Epithelial cell of esophagus (primary cell): ENCODE data around the gene SLTM.
A peak's percentile ranks its signal among the peaks of the same experiment; 100 is the strongest.

Source experiments
- DNase-seq: peaks from one replicate; pipeline ENCODE4 v3.0.0; 2010; ENCODE audit warnings: low read depth
- H3K4me3 ChIP-seq: 2 replicates; pipeline ENCODE4 v1.5.1; 2011; ENCODE audit warnings: mild to moderate bottlenecking, low read length, control low read depth
- CTCF ChIP-seq: IDR thresholded peaks from 2 replicates; pipeline ENCODE4 v1.5.1; 2011; ENCODE audit warnings: low read depth, mild to moderate bottlenecking, low read length, control low read depth, inconsistent platforms; ENCODE audit not compliant: insufficient read depth; ENCODE audit errors: missing control alignments

SLTM gene

GRCh38 chr15:58933281-58934113 lies at the start of gene SLTM:
SLTM (minus strand) TSS chr15:58933679; CDS start chr15:58933565, 114 bp downstream.
- peak; percentile 96 for DNase-seq
- peak; percentile 32 for TF ChIP-seq CTCF
- peak within 1 kb of the TSS; percentile 51 for H3K4me3 ChIP-seq

- DNase-seq = no peak
- no peak overlapping the region for H3K4me3 ChIP-seq
- no peak for TF ChIP-seq CTCF
Measured at GRCh38 chr15:58983261-58983660, 49.8 kb upstream of the SLTM start.

GRCh38 chr15:58981808-58982475 lies 48.5 kb upstream of the SLTM start:
- TF ChIP-seq CTCF = no peak
- no peak overlapping the region for H3K4me3 ChIP-seq
- DNase-seq = no peak

GRCh38 chr15:58980351-58980939 lies 47.0 kb upstream of the SLTM start:
- peak; percentile 46 for DNase-seq
- no peak overlapping the region for H3K4me3 ChIP-seq
- peak; percentile 25 for TF ChIP-seq CTCF

- TF ChIP-seq CTCF = no peak
- no peak overlapping the region for H3K4me3 ChIP-seq
- DNase-seq = no peak
Measured at GRCh38 chr15:58977887-58978286, 44.4 kb upstream of the SLTM start.

- DNase-seq = no peak
- no peak overlapping the region for H3K4me3 ChIP-seq
- no peak for TF ChIP-seq CTCF
Measured at GRCh38 chr15:58967479-58967878, 34.0 kb upstream of the SLTM start.
